Heart left ventricle (tissue), 16 donors: ENCODE data around the gene CCNL1. TPM values are rescaled to one million over a fixed set of nuclear protein-coding genes. Genes with fewer than 3 reads are reported as not detected.
A peak's percentile ranks its signal among the peaks of the same experiment; 100 is the strongest.

Experiments used
- ATAC-seq, 4 donors: fragments of 200-7000 bp; cut with Tn5 transposase; one replicate each; pipeline ENCODE4 v1.9.1; 2020 to 2022; ENCODE audit warnings: moderate library complexity in 4 of 4, mild to moderate bottlenecking in 3 of 4, moderate number of reproducible peaks in 1 of 4
- DNase-seq, 5 donors: peaks; one replicate each; pipeline ENCODE4 v3.0.0-alpha.2; 2020
- H3K27ac ChIP-seq, 12 donors: fragments of 200-600 bp; sonication (generic) in 4 of 12; one replicate each; pipeline versions ENCODE4 v1.5.0 to v1.8.0; 2016 to 2022; ENCODE audit warnings: mild to moderate bottlenecking in 2 of 12
- H3K27me3 ChIP-seq, 9 donors: fragments of 200-600 bp; sonication (generic) in 2 of 9; one replicate each; pipeline versions ENCODE4 v1.5.1 to v1.8.0; 2016 to 2022; ENCODE audit warnings: mild to moderate bottlenecking in 3 of 9
- H3K36me3 ChIP-seq, 9 donors: fragments of 200-600 bp; sonication (generic) in 2 of 9; one replicate each; pipeline versions ENCODE4 v1.5.0 to v1.8.0; 2018 to 2022; ENCODE audit warnings: mild to moderate bottlenecking in 2 of 9
- H3K4me1 ChIP-seq, 12 donors: fragments of 200-600 bp; sonication (generic) in 4 of 12; one replicate each; pipeline versions ENCODE4 v1.5.0 to v1.8.0; 2016 to 2022; ENCODE audit warnings: mild to moderate bottlenecking in 3 of 12
- H3K4me3 ChIP-seq, 12 donors: fragments of 200-600 bp; sonication (generic) in 4 of 12; one replicate each; pipeline versions ENCODE4 v1.5.0 to v1.8.0; 2017 to 2022; ENCODE audit warnings: mild to moderate bottlenecking in 9 of 12, moderate library complexity in 4 of 12
- H3K9me3 ChIP-seq, 12 donors: fragments of 200-600 bp; sonication (generic) in 4 of 12; one replicate each; pipeline versions ENCODE4 v1.5.0 to v1.8.0; 2016 to 2022; ENCODE audit warnings: mild to moderate bottlenecking in 1 of 12
- CTCF ChIP-seq, 12 donors: fragments of 200-600 bp; sonication (generic) in 4 of 12; IDR thresholded peaks; one replicate each; pipeline versions ENCODE4 v1.5.0 to v1.8.0; 2018 to 2022; ENCODE audit warnings: antibody characterized with exemption in 12 of 12, mild to moderate bottlenecking in 5 of 12
- POLR2A ChIP-seq, 2 donors: fragments of 450-650 bp; IDR thresholded peaks; one replicate each; pipeline ENCODE4 v1.6.1; 2017; ENCODE audit warnings: antibody characterized with exemption in 2 of 2, mild to moderate bottlenecking in 2 of 2, moderate library complexity in 2 of 2
- WGBS, 4 donors: extraction: QIAGEN DNeasy Blood & Tissue Kit in 2 of 4; methylation state at CpG; one replicate each; pipeline versions ENCODE4 v1.1.5 to v1.1.7; 2013 to 2018; 5-methylcytosine and 5-hydroxymethylcytosine counted together
- intact Hi-C, 10 donors: fragments of 100-400 bp; cut with DNase I; formaldehyde crosslinking; loops; one replicate each; pipeline versions ENCODE4 v1.11.1 to v1.14.2; 2022
- polyA plus RNA-seq, 2 donors: library from polyadenylated mRNA; stranded (reverse); fragments of 200-250 nt; gene quantifications; one replicate each; pipeline ENCODE4 v1.2.3, GENCODE V29; 2013
- total RNA-seq, 9 donors: library from RNA; depleted of rRNA in 2 of 9; stranded (reverse); fragments of >200 nt in 2 of 9; fragmentation: NEBNext Ultra II Directional in 3 of 9; extraction: Animal tissue kit (Norgen Biotek cat#: 25700) in 3 of 9; gene quantifications; one replicate each; pipeline versions ENCODE4 v1.1.0 to v1.2.4, GENCODE V29; 2016 to 2023
- donor health status: ischemic (EF 13 %, LVEDD 7.1; RV severe dilation, severe dysfunction).
- donor health status: healthy with polysubstance abuse.
- donor health status: DM: no; HTN: yes; CAD: no.
- donor health status: DM: no; HTN: no; CAD: no.
- donor health status: ischemic (EF 25% LVEDD 6.9; RV normal size, moderate dysfunction).
- donor health status: ischemic (EF 25% LVEDD 5.7; RV mildly dilated, moderate dysfunction).
- donor health status: healthy.
- donor health status: DM: yes; HTN: yes; CAD: no.
- donor health status: ischemic (EF 35%, LVEDD 5.7; RV mildly dilated, moderate dysfunction).
- donor health status: nonischemic (EF 11% LVEDD 7.7; RV severe dilation, severe dysfunction).
- donor health status: DM: yes; HTN: yes; CAD: no.
- donor health status: PGD.
- donor health status: ischemic (EF 29% LVEDD 5.4; RV normal size, mild dysfunction).
- donor health status: nonischemic (EF 23%, LVEDD 6.1; RV moderate dilation, normal function).

The CCNL1 gene
- total and polyA plus RNA-seq, 11 donors = 15.5 to 66.7 (median 25.3) TPM

- no peak overlapping the region for H3K4me3 ChIP-seq
- no peak for TF ChIP-seq CTCF (IDR thresholded peaks at IDR 0.05)
- TF ChIP-seq POLR2A (IDR thresholded peaks at IDR 0.05) = no peak
- WGBS, 4 donors = 72 to 87% (median 82%) methylated on average over 4 of the region's 4 CpGs
- ATAC-seq (no peak), DNase-seq (no peak)
- peaks cover 0 to 38% (median 16%) of the 10 kb centered on the region in 12 donors for H3K4me1 ChIP-seq
- H3K9me3 ChIP-seq = no peaks in the 10 kb centered on the region
- intact Hi-C loops = no loop called here
- peaks cover 0 to 5% (median 0%) of the 10 kb centered on the region in 9 donors for H3K36me3 ChIP-seq
- no peaks in the 10 kb centered on the region for H3K27me3 ChIP-seq
- no peak overlapping the region for H3K27ac ChIP-seq
Observed at GRCh38 chr3:157172746-157173145, 12.8 kb upstream of the CCNL1 start.

- no peak for TF ChIP-seq CTCF (IDR thresholded peaks at IDR 0.05)
- TF ChIP-seq POLR2A (IDR thresholded peaks at IDR 0.05) = no peak
- H3K9me3 ChIP-seq = no peaks in the 10 kb centered on the region
- no peaks in the 10 kb centered on the region for H3K27me3 ChIP-seq
- WGBS, 4 donors = 72 to 84% (median 80%) methylated on average over 3 of the region's 3 CpGs
- H3K36me3 ChIP-seq = no peaks in the 10 kb centered on the region
- no peak for DNase-seq
- peaks cover 0 to 25% (median 5%) of the 10 kb centered on the region in 12 donors for H3K4me1 ChIP-seq
- H3K4me3 ChIP-seq = no peak overlapping the region
- no peak for ATAC-seq
- intact Hi-C loops = no loop called here
- H3K27ac ChIP-seq = peak overlapping the region in 1 of 12 donors; percentile 77
Observed at GRCh38 chr3:157170861-157171260, 10.9 kb upstream of the CCNL1 start.

- Histone ChIP-seq H3K36me3 (no peaks in the 10 kb centered on the region), H3K4me3 (no peak overlapping the region), H3K27ac (no peak overlapping the region), H3K27me3 (no peaks in the 10 kb centered on the region), H3K9me3 (no peaks in the 10 kb centered on the region), H3K4me1 (peaks cover 0 to 19% (median 0%) of the 10 kb centered on the region in 12 donors)
- TF ChIP-seq POLR2A (IDR thresholded peaks at IDR 0.05) (no peak), CTCF (IDR thresholded peaks at IDR 0.05) (no peak)
- intact Hi-C loops = loop anchor here in 1 of 10 donors (10.0 kb wide), 1 partner anchor 77 kb away; no protein-coding TSS in a partner anchor
- ATAC-seq (no peak), DNase-seq (no peak)
- WGBS, 4 donors = 81 to 84% (median 82%) methylated on average over 5 of the region's 5 CpGs
Observed at GRCh38 chr3:157167371-157168042, 7.6 kb upstream of the CCNL1 start.

- WGBS, 4 donors = 69 to 80% (median 78%) methylated on average over 2 of the region's 2 CpGs
- intact Hi-C loops = loop anchor here in 1 of 10 donors (10.0 kb wide), 1 partner anchor 78 kb away; no protein-coding TSS in a partner anchor
Observed at GRCh38 chr3:157166561-157166960, 6.6 kb upstream of the CCNL1 start.

More at GRCh38 chr3:157166561-157166960, 6.6 kb upstream of the CCNL1 start:
- Histone ChIP-seq H3K36me3 (no peaks in the 10 kb centered on the region), H3K27ac (no peak overlapping the region), H3K27me3 (no peaks in the 10 kb centered on the region), H3K9me3 (no peaks in the 10 kb centered on the region), H3K4me1 (peaks cover 0 to 23% (median 3%) of the 10 kb centered on the region in 12 donors), H3K4me3 (no peak overlapping the region)
- no peak for DNase-seq
- no peak for ATAC-seq
- TF ChIP-seq CTCF (IDR thresholded peaks at IDR 0.05) (no peak), POLR2A (IDR thresholded peaks at IDR 0.05) (no peak)
